HepG2 (cell line): Measurements from ENCODE around the gene TSC22D4. TPM values are rescaled to one million over a fixed set of nuclear protein-coding genes. Genes with fewer than 3 reads are reported as not detected.

Experiments
- AGO2 ChIP-seq: fragments of 200-400 bp; formaldehyde crosslinking; optimal IDR thresholded peaks from 2 replicates; pipeline ENCODE3; 2017; ENCODE audit warnings: mild to moderate bottlenecking, low read depth, low read length, moderate library complexity
- CHCHD3 ChIP-seq: sonication (generic); formaldehyde crosslinking; IDR thresholded peaks from 2 replicates; pipeline ENCODE4 v1.8.0; 2022; ENCODE audit warnings: mild to moderate bottlenecking, missing genetic modification reagents, moderate library complexity
- KAT7 ChIP-seq: IDR thresholded peaks from 2 replicates; pipeline ENCODE4 v1.6.1; 2018; ENCODE audit warnings: borderline replicate concordance, missing compliant biosample characterization
- LRRFIP1 ChIP-seq: sonication (generic); formaldehyde crosslinking; conservative IDR thresholded peaks from 2 replicates; pipeline ENCODE4 v1.4.0; 2020; ENCODE audit warnings: missing genetic modification reagents
- MYC ChIP-seq: sonication (generic); formaldehyde crosslinking; IDR thresholded peaks from 2 replicates; pipeline ENCODE4 v1.9.0; 2021; ENCODE audit warnings: missing genetic modification reagents, borderline replicate concordance
- TARDBP ChIP-seq: sonication (generic); formaldehyde crosslinking; IDR thresholded peaks from 2 replicates; pipeline ENCODE4 v1.8.0; 2022; ENCODE audit warnings: mild to moderate bottlenecking, missing genetic modification reagents
- TCF7 ChIP-seq: sonication (generic); IDR thresholded peaks from 2 replicates; pipeline ENCODE4 v1.6.1; 2016; ENCODE audit warnings: antibody characterized with exemption, low read depth
- ZBTB4 ChIP-seq: sonication (generic); formaldehyde crosslinking; IDR thresholded peaks from 2 replicates; pipeline ENCODE4 v1.4.0; 2020; ENCODE audit warnings: missing genetic modification reagents, mild to moderate bottlenecking, borderline replicate concordance
- ZNF20 ChIP-seq: sonication (generic); formaldehyde crosslinking; IDR thresholded peaks from 2 replicates; pipeline ENCODE4 v1.4.0; 2020; ENCODE audit warnings: mild to moderate bottlenecking, moderate library complexity, missing genetic modification reagents
- ZNF407 ChIP-seq: sonication (generic); formaldehyde crosslinking; IDR thresholded peaks from one replicate; pipeline ENCODE4 v1.5.1; 2020; ENCODE audit warnings: mild to moderate bottlenecking, missing genetic modification reagents; ENCODE audit errors: not compliant biosample characterization
- ZNF556 ChIP-seq: sonication (generic); formaldehyde crosslinking; IDR thresholded peaks from 2 replicates; pipeline ENCODE4 v1.4.0; 2020; ENCODE audit warnings: mild to moderate bottlenecking, missing genetic modification reagents, borderline replicate concordance
- ZNF766 ChIP-seq: sonication (generic); formaldehyde crosslinking; IDR thresholded peaks from 2 replicates; pipeline ENCODE4 v1.5.0; 2020; ENCODE audit warnings: missing genetic modification reagents, borderline replicate concordance
- ZNF790 ChIP-seq: sonication (generic); formaldehyde crosslinking; IDR thresholded peaks from 2 replicates; pipeline ENCODE4 v1.8.0; 2022; ENCODE audit warnings: missing genetic modification reagents, mild to moderate bottlenecking, borderline replicate concordance
- polyA plus RNA-seq, 8 experiments: library from polyadenylated mRNA; depleted of rRNA in 3 of 8; stranded (reverse) in 7 of 8; unstranded in 1 of 8; fragments of >200 nt; fragmentation: Illumina TruSeq in 4 of 8; extraction: Trizol in 4 of 8; gene quantifications; 2 replicates each; pipeline versions ENCODE4 v1.2.1 to v1.2.3, GENCODE V29; 2011 to 2016; ENCODE audit warnings: low read depth in 4 of 8, missing spikeins in 1 of 8, mixed read lengths in 1 of 8; ENCODE audit not compliant: insufficient read depth in 1 of 8
- total RNA-seq, 5 experiments: library from RNA; depleted of rRNA; stranded (reverse); fragments of >200 nt; fragmentation: Illumina TruSeq; extraction: Trizol; gene quantifications; 2 replicates each; pipeline ENCODE4 v1.2.3, GENCODE V29; 2016; ENCODE audit warnings: low read depth in 1 of 5

The TSC22D4 gene
- total and polyA plus RNA-seq, 2 of the 13 experiments (the other 11 are each of a cell fraction or from before 2014, with no cell fraction given) = 7.7 to 8.7 TPM

GRCh38 chr7:100444311-100445278, 34.4 kb downstream of the TSC22D4 start (continued):
- peak; percentile 91 for TF ChIP-seq MYC (CRISPR knock-in tag)
- no peak for TF ChIP-seq ZNF407 (CRISPR knock-in tag)
- TF ChIP-seq ZNF556 = peak; percentile 73
- TF ChIP-seq TCF7 = no peak; the same call in 1 of the 2 replicates
- TF ChIP-seq AGO2 = no peak
- no peak for TF ChIP-seq ZNF20
- TF ChIP-seq CHCHD3 (CRISPR knock-in tag) = no peak
- peak; percentile 89 for TF ChIP-seq TARDBP (CRISPR knock-in tag)
- TF ChIP-seq LRRFIP1 (CRISPR knock-in tag) = no peak
- TF ChIP-seq ZNF790 = no peak; the same call in 1 of the 2 replicates
- TF ChIP-seq KAT7 (CRISPR knock-in tag) = 0 out of 2 replicates have a peak, but pooled peaks have one; percentile 35
- TF ChIP-seq ZBTB4 = no peak; the same call in 1 of the 2 replicates
- no peak for TF ChIP-seq ZNF766
